ENCODE data around the gene BNIP2.
A peak's percentile ranks its signal among the peaks of the same experiment; 100 is the strongest.
"Not testable (repeated sequence)": the region's sequence is repeated elsewhere in the genome, so short reads cannot be mapped to it uniquely, and the experiment has no call there.

The BNIP2 gene

DNA sequence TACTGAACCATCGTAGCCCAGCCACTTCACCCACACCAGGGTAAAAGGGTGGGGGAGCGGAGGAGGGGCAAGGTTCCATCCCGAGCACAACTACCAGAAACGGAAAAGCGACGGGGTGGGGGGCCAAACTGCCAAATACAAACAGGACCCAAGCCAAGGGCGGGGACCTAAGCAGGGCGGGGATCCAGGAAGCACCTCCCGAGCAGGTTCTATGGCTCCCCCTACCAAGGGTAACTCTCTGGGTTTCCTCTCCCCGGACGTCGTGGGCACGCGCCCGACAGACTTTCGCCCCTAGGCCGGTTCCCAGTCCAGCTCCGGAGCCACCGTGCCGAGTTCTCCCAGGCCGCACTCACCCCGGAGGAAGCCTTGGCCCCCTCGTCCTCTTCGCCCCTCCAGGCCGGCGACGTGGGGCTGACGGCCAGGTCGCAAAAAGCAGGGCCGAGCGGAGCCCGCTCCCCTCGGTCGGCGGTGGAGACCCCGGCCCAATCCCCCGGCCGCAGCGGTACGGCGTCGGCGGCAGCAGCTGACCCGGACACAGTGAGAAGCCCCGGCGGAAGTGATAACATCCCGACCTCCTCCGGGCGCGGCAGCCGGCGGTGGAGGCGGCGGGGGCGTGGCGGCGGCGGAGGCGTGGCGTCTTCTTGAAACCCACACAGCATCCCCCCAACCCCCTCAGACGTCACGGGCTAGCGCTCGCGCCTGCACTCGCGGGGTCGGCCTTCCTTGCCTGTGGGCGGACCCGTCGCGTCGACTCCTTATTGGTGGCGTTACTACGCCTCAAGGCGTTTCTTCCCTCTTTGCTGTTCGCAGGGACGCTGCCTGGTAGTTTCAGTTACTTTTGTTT is at the start of gene BNIP2:
BNIP2 (minus strand) TSS at position 539 of the 844 bp plus-strand sequence. CDS start 6,863 bp downstream, outside the sequence.
- DNase-seq (ENCODE audit: low read depth in 2 of 3, low spot score in 2 of 3) = peak; percentile 88 to 94 (median 90)

DNA sequence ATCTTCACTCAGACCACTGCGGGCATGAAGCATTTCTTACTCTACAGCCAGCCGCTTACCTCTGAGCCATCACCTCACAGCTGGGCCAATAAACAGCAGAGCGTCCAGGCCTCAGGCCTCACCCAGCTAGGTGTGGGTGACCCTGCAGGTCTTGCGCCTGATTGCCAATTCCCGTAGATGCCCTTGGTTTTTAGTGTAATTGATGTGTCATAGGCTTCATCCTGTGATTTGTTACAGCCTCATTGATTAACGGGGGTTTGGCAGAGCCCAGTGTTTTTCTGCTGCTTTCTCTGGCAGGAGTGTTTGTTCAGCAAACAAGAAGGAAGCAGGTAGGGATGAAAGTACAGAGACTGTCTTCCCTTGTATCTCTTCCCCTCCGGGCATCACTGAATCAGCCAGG is 49.6 kb upstream of the BNIP2 start:
- no peak for DNase-seq (ENCODE audit: low read depth in 2 of 3, low spot score in 2 of 3)

DNA sequence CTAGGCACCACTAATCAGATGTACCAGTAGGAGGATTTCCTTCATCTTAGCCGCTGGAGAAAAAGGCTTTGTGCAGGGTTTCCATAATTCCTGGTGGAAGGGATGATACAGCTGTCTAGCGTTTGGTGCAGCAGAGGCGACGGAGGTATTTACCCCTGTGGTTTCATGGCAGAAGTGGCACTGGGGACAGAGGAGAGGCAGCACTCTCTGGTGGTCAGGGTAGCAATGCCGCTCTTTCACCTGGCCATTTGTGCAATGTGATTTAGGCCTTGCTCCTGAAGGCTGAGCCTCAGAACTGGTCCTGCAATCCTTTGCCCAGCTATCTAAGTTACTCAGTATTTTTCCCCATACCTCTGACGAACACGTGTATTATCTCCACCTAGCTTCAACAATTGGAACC is 47.1 kb upstream of the BNIP2 start:
- no peak for DNase-seq (ENCODE audit: low read depth in 2 of 3, low spot score in 2 of 3)

- DNase-seq (ENCODE audit: low read depth in 2 of 3, low spot score in 2 of 3) = no peak
These were observed 36.0 kb upstream of the BNIP2 start for GRCh38 chr15:59725151-59725486.

- DNase-seq (ENCODE audit: low read depth in 2 of 3, low spot score in 2 of 3) = no peak
These were observed 34.7 kb upstream of the BNIP2 start for GRCh38 chr15:59723687-59724346.

DNA sequence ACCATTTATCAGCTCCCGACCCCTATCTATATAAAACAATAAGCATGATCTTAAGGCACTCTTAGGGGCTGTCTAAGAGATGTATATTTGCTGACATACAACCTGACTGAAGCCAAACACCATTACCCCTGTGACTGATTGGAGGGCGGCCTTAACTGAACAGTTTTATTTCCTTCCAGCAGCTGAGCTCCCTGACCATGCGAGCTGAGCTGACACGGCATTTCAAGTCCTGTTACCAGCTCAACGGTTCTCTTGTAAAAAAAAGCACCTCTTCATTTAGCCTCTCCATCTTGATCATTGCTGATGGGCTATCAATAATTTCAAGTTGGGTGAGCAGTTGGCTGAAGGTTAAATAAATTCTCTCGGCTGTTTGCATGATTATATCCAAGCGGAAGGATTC is 33.4 kb upstream of the BNIP2 start:
- DNase-seq (ENCODE audit: low read depth in 2 of 3, low spot score in 2 of 3) = no peak

DNA sequence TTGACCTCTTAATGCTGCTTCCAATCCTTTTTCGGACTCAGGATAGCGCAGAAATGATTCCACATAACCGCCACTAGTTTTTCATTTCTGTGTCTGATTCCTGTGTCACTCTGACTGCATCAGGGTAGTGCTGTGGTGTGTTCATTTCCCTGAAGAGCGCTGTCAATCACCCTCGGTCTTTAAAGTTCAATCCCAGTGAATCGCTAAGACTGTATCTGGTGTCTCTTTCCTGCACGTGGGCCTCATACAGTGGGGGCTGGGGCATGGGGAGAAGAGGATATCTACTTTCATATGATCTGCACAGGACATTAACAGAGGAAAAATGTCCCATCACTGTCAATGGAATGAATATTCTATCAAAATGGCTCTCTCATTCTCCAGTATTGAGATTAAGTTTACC is 32.9 kb upstream of the BNIP2 start:
- no peak for DNase-seq (ENCODE audit: low read depth in 2 of 3, low spot score in 2 of 3)

GRCh38 chr15:59721411-59721810 is 32.3 kb upstream of the BNIP2 start:
- DNase-seq (ENCODE audit: low read depth in 2 of 3, low spot score in 2 of 3) = no peak

- DNase-seq (ENCODE audit: low read depth in 2 of 3, low spot score in 2 of 3) = no peak
These were observed 24.1 kb upstream of the BNIP2 start for GRCh38 chr15:59713177-59713576.

DNA sequence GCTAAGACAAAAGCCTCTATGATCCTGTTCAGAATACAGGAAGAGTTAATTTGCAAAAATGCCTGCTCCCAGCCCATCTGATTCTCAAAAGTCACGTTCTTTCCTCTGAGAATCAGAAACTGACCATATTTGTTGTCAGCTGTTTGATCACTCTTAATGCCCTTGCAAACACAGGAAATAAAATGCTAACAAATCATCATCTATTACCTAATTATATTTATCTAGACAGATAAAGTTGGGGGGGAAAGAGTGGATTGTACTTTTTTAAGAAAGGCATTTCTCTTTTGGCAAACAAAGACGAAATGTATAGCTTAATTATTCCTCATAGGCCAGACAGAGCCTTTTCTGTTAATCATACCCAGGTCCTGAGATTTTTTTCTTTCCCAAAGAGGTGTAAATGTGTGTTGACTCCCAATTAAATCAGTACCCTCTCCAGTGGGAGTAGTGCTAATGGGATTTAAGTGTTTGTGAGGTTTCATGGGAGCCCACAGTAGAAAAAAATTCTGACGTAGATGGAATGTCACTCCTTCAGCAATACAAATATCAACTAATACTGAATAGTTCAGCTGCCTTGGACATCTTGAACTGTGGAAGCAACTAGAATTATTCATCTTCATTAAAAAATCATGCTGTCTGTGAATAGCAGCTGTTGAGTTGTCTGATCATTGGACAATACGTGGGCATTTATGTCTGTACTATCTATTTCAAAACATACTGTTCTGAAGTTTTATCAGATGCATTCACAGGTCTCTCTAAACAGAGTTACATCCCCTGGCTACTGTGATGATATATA is 22.5 kb upstream of the BNIP2 start:
- DNase-seq (ENCODE audit: low read depth in 2 of 3, low spot score in 2 of 3) = no peak

GRCh38 chr15:59707619-59708018 is 18.5 kb upstream of the BNIP2 start:
- DNase-seq (ENCODE audit: low read depth in 2 of 3, low spot score in 2 of 3) = no peak

DNA sequence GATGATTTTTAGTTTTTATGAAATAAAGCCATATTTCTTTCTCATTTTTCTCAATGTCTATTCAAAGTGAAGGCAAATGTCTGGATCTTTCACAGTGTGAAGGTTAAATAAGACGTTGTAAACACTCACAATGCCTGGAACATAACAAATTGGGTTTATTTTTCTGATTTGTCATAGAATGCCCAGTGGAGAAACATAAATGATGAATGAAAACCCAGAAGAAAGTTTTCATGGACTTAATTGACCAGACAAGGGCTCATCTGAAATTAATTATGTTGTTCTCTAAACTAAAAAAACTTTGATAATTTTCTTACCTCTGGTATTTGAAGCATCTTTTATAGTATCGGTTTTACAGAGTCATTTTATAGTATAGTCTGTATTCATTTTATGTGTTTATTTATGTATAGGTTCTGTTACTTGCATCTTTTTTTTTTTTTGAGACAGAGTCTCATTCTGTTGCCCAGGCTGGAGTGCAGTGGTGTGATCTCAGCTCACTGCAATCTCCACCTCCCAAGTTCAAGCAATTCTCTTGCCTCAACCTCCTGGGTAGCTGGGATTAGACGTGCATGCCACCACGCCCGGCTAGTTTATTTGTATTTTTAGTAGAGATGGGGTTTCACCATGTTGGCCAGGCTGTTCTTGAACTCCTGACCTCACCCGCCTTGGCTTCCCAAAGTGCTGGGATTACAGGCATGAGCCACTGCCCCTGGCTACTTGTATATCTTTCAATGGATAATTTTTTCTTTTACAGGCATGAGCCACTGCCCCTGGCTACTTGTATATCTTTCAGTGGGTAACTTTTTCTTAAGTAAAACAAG is 15.1 kb upstream of the BNIP2 start:
- DNase-seq (ENCODE audit: low read depth in 2 of 3, low spot score in 2 of 3) = no peak

DNA sequence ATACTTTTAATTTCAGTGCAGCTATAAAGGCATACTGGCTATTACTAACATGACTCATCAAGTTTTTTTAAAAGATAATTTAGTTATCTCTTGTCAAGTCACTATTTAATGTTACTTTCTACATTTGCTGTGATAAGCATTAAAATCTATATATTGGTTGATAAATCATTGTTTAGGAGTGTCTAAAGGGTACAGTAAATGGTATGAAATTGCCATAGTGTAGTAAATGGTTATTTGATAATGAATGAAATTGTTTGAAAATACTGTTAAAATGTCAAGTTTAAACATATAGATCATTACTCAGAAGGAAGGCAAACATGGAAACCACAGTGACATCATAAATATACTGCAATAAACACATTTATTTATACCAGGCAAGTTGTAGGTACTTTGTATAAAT is 13.2 kb upstream of the BNIP2 start:
- no peak for DNase-seq (ENCODE audit: low read depth in 2 of 3, low spot score in 2 of 3)

GRCh38 chr15:59701880-59702279 is 12.8 kb upstream of the BNIP2 start:
- DNase-seq (ENCODE audit: low read depth in 2 of 3, low spot score in 2 of 3) = no peak

DNA sequence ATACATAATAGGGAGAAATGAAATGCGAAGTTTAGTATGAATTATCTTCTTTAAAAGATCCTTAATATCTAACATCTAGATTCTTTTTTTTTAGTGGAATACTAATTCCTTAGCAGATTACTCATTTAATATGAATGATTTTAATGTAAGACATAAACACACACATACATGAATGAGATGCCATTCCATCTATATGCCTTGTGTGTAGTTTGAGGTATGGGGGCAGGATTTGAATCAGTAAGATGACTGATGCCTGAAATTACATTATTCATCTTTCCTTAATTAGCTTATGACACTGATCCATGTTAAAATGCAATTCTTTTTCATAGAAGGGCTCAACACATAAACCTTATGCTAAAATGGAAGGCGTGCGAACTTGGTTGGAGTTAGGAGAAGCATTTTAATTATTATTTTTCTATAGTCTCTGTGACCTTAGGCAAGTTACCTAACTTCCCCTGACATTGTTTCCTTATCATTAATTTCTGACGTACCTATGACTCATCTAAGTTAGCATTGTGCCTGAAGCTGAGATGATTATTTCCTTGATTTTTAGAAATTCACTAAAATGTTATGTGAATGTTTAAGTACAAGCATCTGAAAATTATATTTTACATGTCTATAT is 10.8 kb upstream of the BNIP2 start:
- DNase-seq (ENCODE audit: low read depth in 2 of 3, low spot score in 2 of 3) = no peak

DNA sequence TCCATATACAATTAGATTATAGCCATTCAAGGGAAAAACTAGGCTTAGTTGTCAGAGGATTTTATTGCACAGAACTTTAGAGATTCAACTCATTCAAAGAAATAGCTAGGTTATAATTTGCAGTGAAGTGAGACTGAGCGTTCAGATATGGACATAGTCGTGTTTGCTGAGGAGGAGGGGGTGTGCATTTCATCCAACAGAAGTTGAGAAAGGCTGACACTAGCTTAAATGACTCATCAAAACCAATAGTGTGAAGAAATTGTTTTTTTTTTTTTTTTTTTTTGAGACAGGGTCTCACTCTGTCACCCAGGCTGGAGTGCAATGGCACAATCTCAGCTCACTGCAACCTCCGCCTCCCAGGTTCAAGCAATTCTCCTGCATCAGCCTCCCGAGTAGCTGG is 8.9 kb upstream of the BNIP2 start:
- not testable (repeated sequence) for DNase-seq (ENCODE audit: low read depth in 2 of 3, low spot score in 2 of 3)

DNA sequence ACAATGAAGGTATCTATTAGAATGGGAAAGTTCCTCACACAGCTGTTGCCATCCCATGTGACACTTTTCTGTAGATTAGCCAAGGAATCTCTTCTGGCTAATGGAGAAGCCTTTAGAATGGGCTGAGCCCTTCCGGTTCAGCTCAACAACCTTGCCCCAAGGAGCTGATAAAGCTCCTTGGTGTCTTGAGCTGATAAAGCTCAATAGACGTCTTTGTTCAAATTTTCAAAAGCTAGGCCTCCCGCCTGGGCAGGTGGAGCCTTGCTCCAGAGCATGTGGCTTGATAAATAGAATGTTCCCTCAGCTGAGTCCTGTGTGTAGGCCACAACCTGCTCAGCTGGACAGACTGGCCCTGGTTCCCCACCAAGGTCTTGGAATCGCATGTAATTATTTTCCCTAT is 7.2 kb upstream of the BNIP2 start:
- DNase-seq (ENCODE audit: low read depth in 2 of 3, low spot score in 2 of 3) = no peak

DNA sequence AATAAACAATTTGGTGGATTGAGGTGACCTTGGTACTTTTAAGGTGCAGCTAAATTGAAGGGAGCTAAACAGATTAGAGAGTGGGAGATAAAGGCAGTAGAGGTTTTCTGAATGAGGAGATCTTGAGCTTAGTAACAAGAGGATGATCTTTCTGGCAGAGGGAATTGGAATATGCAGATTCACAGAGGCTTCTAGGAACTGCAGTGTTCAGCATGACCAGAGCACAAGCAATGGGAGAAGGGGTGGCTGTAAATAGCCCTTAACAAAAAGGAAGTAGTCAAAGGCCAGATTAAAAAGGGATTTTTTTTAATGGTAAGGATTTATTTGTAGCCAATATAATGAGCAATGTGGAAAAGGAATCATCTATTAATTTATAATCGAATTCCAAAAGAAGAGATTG is 5.7 kb upstream of the BNIP2 start:
- no peak for DNase-seq (ENCODE audit: low read depth in 2 of 3, low spot score in 2 of 3)

GRCh38 chr15:59691194-59691805 is 2.2 kb upstream of the BNIP2 start:
- no peak for DNase-seq (ENCODE audit: low read depth in 2 of 3, low spot score in 2 of 3)

- peak; percentile 5 to 18 (median 17) for DNase-seq (ENCODE audit: low read depth in 2 of 3, low spot score in 2 of 3)
These were observed 611 bp upstream of the BNIP2 start for GRCh38 chr15:59689626-59690236.
